VCaP (cell line): ENCODE results near the gene IFITM5.
"Not testable (repeated sequence)": the region's sequence is repeated elsewhere in the genome, so short reads cannot be mapped to it uniquely, and the experiment has no call there.

Experiments
- H3K27ac ChIP-seq: fragments of 450-650 bp; 2 replicates; pipeline ENCODE4 v1.5.1; 2017
- CTCF ChIP-seq: fragments of 450-650 bp; conservative IDR thresholded peaks from 2 replicates; pipeline ENCODE4 v1.5.1; 2017; ENCODE audit warnings: mild to moderate bottlenecking, moderate library complexity

IFITM5 gene

GRCh38 chr11:315516-315994 is 16.2 kb upstream of the IFITM5 start:
- TF ChIP-seq CTCF, result no peak
- H3K27ac ChIP-seq, result no peak overlapping the region

- no peak overlapping the region for H3K27ac ChIP-seq
- no peak for TF ChIP-seq CTCF
Measured at GRCh38 chr11:315051-315481, 15.7 kb upstream of the IFITM5 start.

GRCh38 chr11:314554-314875 is 15.2 kb upstream of the IFITM5 start:
- not testable (repeated sequence) for H3K27ac ChIP-seq

GRCh38 chr11:313787-314553 is 14.6 kb upstream of the IFITM5 start, which contains the start of gene IFITM1:
Gene IFITM1, plus strand, starts transcription at chr11:314040. Its CDS starts 131 bp downstream, at chr11:314171.
- peak within 1 kb of the TSS; percentile 37; the same call in 1 of the 2 replicates for H3K27ac ChIP-seq
- TF ChIP-seq CTCF, result no peak

- peak overlapping the region; percentile 37; the same call in 1 of the 2 replicates for H3K27ac ChIP-seq
Measured at GRCh38 chr11:313304-313786, 14.0 kb upstream of the IFITM5 start.

GRCh38 chr11:312092-312816 is 12.9 kb upstream of the IFITM5 start:
- TF ChIP-seq CTCF, result no peak
- H3K27ac ChIP-seq, result peak overlapping the region; percentile 37; the same call in 1 of the 2 replicates

More at GRCh38 chr11:313304-313786, 14.0 kb upstream of the IFITM5 start:
- no peak for TF ChIP-seq CTCF

GRCh38 chr11:311013-311748 is 11.9 kb upstream of the IFITM5 start:
- H3K27ac ChIP-seq, result not testable (repeated sequence)

GRCh38 chr11:309979-310572 is 10.8 kb upstream of the IFITM5 start:
- H3K27ac ChIP-seq, result not testable (repeated sequence)

- H3K27ac ChIP-seq, result not testable (repeated sequence)
Measured at GRCh38 chr11:308740-309665, 9.7 kb upstream of the IFITM5 start.

GRCh38 chr11:307766-308708 is 8.7 kb upstream of the IFITM5 start, which contains the start of gene IFITM2:
Gene IFITM2, plus strand, starts transcription at chr11:307816. Its CDS starts 377 bp downstream, at chr11:308193.
- H3K27ac ChIP-seq, result not testable (repeated sequence)
